ACC112 (cell line): ENCODE results near the gene IWS1.

Source experiments
- H2AFZ ChIP-seq: fragments of 200-600 bp; sonication (generic); one replicate; pipeline ENCODE4 v1.6.0; 2017; ENCODE audit warnings: antibody characterized with exemption, low read length; ENCODE audit not compliant: unreplicated experiment
- H3K27ac ChIP-seq: fragments of 200-600 bp; sonication (generic); 2 replicates; pipeline ENCODE4 v1.5.1; 2014; ENCODE audit warnings: low read depth, mild to moderate bottlenecking, antibody characterized with exemption, low read length, moderate library complexity
- H3K27me3 ChIP-seq: fragments of 200-600 bp; sonication (generic); 2 replicates; pipeline ENCODE4 v1.6.1; 2014; ENCODE audit warnings: mild to moderate bottlenecking, antibody characterized with exemption, low read length, moderate library complexity, mixed read lengths; ENCODE audit not compliant: insufficient read depth
- H3K36me3 ChIP-seq: fragments of 200-600 bp; sonication (generic); 2 replicates; pipeline ENCODE4 v1.6.1; 2016; ENCODE audit warnings: mild to moderate bottlenecking, antibody characterized with exemption, low read length, moderate library complexity, mixed read lengths; ENCODE audit not compliant: insufficient read depth
- H3K4me1 ChIP-seq: fragments of 200-600 bp; sonication (generic); one replicate; pipeline ENCODE4 v1.6.1; 2016; ENCODE audit warnings: low read length, mixed read lengths; ENCODE audit not compliant: insufficient read depth, unreplicated experiment, control insufficient read depth
- H3K4me3 ChIP-seq: fragments of 200-600 bp; sonication (generic); 2 replicates; pipeline ENCODE4 v1.5.1; 2014; ENCODE audit warnings: mild to moderate bottlenecking, low read depth, low read length
- H3K79me2 ChIP-seq: fragments of 200-600 bp; sonication (generic); one replicate; pipeline ENCODE4 v1.6.0; 2016; ENCODE audit warnings: low read length; ENCODE audit not compliant: control insufficient read depth, unreplicated experiment, insufficient read depth

The IWS1 gene

GRCh38 chr2:127490283-127490682, 36.0 kb downstream of the IWS1 start:
- Histone ChIP-seq H2AFZ (no peak overlapping the region), H3K27ac (no peak overlapping the region), H3K4me1 (peaks cover 6% of the 10 kb centered on the region), H3K79me2 (no peaks in the 10 kb centered on the region), H3K36me3 (peaks cover 34% of the 10 kb centered on the region), H3K4me3 (no peak overlapping the region), H3K27me3 (no peaks in the 10 kb centered on the region)

- Histone ChIP-seq H2AFZ (no peak overlapping the region), H3K4me1 (peaks cover 6% of the 10 kb centered on the region), H3K36me3 (peaks cover 29% of the 10 kb centered on the region), H3K79me2 (no peaks in the 10 kb centered on the region), H3K27ac (no peak overlapping the region), H3K4me3 (no peak overlapping the region), H3K27me3 (no peaks in the 10 kb centered on the region)
Observed at GRCh38 chr2:127486247-127487058, 39.8 kb downstream of the IWS1 start.

- Histone ChIP-seq H3K79me2 (no peaks in the 10 kb centered on the region), H2AFZ (no peak overlapping the region), H3K4me1 (peaks cover 6% of the 10 kb centered on the region), H3K27ac (no peak overlapping the region), H3K4me3 (no peak overlapping the region), H3K36me3 (peaks cover 29% of the 10 kb centered on the region), H3K27me3 (no peaks in the 10 kb centered on the region)
Observed at GRCh38 chr2:127485694-127486071, 40.6 kb downstream of the IWS1 start.

GRCh38 chr2:127485051-127485693, 41.1 kb downstream of the IWS1 start:
- Histone ChIP-seq H3K36me3 (peaks cover 29% of the 10 kb centered on the region), H3K27me3 (no peaks in the 10 kb centered on the region), H3K79me2 (no peaks in the 10 kb centered on the region), H3K4me3 (no peak overlapping the region), H3K27ac (no peak overlapping the region), H2AFZ (no peak overlapping the region), H3K4me1 (peaks cover 6% of the 10 kb centered on the region)

- no peak overlapping the region for H2AFZ ChIP-seq
- H3K36me3 ChIP-seq = peaks cover 21% of the 10 kb centered on the region
- no peaks in the 10 kb centered on the region for H3K79me2 ChIP-seq
- H3K27ac ChIP-seq = no peak overlapping the region
- peaks cover 6% of the 10 kb centered on the region for H3K4me1 ChIP-seq
- H3K27me3 ChIP-seq = no peaks in the 10 kb centered on the region
- H3K4me3 ChIP-seq = no peak overlapping the region
Observed at GRCh38 chr2:127482031-127482430, 44.3 kb downstream of the IWS1 start.

GRCh38 chr2:127479866-127480743, 46.2 kb downstream of the IWS1 start:
- H3K4me3 ChIP-seq = no peak overlapping the region
- H3K27me3 ChIP-seq = no peaks in the 10 kb centered on the region
- no peak overlapping the region for H3K27ac ChIP-seq
- H3K4me1 ChIP-seq = no peaks in the 10 kb centered on the region
- H3K79me2 ChIP-seq = no peaks in the 10 kb centered on the region
- H2AFZ ChIP-seq = no peak overlapping the region
- H3K36me3 ChIP-seq = peaks cover 17% of the 10 kb centered on the region

- Histone ChIP-seq H3K4me1 (no peaks in the 10 kb centered on the region), H3K36me3 (peaks cover 17% of the 10 kb centered on the region), H3K79me2 (no peaks in the 10 kb centered on the region), H3K4me3 (no peak overlapping the region), H2AFZ (no peak overlapping the region), H3K27ac (no peak overlapping the region), H3K27me3 (no peaks in the 10 kb centered on the region)
Observed at GRCh38 chr2:127479219-127479825, 47.0 kb downstream of the IWS1 start.

- Histone ChIP-seq H3K36me3 (peaks cover under 1% of the 10 kb centered on the region; the same call in 1 of the 2 replicates), H3K27ac (no peak overlapping the region), H3K27me3 (no peaks in the 10 kb centered on the region), H3K4me3 (no peak overlapping the region), H2AFZ (no peak overlapping the region), H3K79me2 (no peaks in the 10 kb centered on the region), H3K4me1 (no peaks in the 10 kb centered on the region)
Observed at GRCh38 chr2:127475788-127476187, 50.5 kb downstream of the IWS1 start.

- no peaks in the 10 kb centered on the region for H3K27me3 ChIP-seq
- H3K4me1 ChIP-seq = no peaks in the 10 kb centered on the region
- H3K27ac ChIP-seq = no peak overlapping the region
- no peak overlapping the region for H2AFZ ChIP-seq
- H3K4me3 ChIP-seq = no peak overlapping the region
- peaks cover 3% of the 10 kb centered on the region; the same call in 1 of the 2 replicates for H3K36me3 ChIP-seq
- no peaks in the 10 kb centered on the region for H3K79me2 ChIP-seq
Observed at GRCh38 chr2:127472268-127472667, 54.0 kb downstream of the IWS1 start.

- H3K27ac ChIP-seq = no peak overlapping the region
- H3K4me1 ChIP-seq = no peaks in the 10 kb centered on the region
- peaks cover 3% of the 10 kb centered on the region; the same call in 1 of the 2 replicates for H3K36me3 ChIP-seq
- no peak overlapping the region for H2AFZ ChIP-seq
- H3K79me2 ChIP-seq = no peaks in the 10 kb centered on the region
- no peaks in the 10 kb centered on the region for H3K27me3 ChIP-seq
- H3K4me3 ChIP-seq = no peak overlapping the region
Observed at GRCh38 chr2:127471286-127471988, 54.9 kb downstream of the IWS1 start.
